ENCODE measurements around the gene TBC1D22A. TPM values are rescaled to one million over a fixed set of nuclear protein-coding genes. Genes with fewer than 3 reads are reported as not detected.

Gene TBC1D22A
- polyA plus RNA-seq, 1 experiment = 24.2 TPM

DNA sequence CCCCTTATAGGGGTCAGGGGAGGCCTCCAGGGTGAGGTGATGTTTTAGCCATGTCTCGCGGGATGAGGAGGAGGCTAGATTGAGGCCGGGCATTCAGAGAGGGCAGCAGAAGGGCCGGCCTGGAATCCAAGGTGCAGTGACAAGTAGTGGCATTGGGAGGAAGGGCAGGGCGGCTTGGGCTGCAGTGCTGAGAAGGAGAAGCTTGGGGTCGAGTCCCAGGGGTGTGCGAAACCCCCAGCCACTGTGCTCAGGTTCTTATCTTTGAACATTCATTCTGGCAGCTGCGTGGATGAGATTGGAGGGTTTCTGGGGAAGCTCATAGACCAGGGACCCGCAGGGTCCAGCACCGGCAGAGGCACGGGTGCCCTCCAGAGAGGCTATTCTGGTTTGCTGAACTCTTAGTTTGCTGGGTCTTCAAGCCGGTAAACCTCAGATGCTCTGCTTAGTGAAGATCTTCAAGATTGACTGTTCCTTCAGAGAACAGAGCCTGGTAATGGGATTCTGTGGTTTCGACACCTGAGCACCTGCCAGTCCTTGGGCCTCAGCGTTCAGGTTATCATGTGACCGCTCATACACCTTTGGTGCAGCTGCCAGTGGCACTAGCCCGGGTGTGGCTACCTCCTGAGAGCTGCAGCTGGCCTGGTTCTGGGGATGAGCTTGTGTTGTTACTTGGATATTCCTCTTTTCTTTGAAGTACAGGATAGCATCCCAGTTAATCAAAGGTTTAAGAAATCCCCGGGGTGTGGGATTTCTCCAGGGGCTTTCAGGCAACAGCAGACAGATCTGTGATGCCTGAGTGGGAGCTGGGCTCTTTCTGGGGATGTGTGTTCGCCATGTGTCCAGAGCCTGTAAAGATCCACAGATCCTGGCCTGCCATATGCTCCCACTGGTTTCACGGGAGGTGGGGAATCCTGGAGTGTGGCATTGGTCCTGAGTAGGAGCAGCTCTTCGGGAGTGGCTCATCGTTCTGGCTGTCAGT, 152.8 kb downstream of the TBC1D22A start:
- CTCF ChIA-PET = no interaction called here
- POLR2A ChIA-PET = no interaction called here
- Histone ChIP-seq H3K4me3 (ENCODE audit: low read depth, low read length) (no peak overlapping the region), H3K36me3 (ENCODE audit: control insufficient read depth, insufficient read depth, low read length) (peaks cover 4% of the 10 kb centered on the region), H3K27me3 (ENCODE audit: control insufficient read depth, insufficient read depth, low read length) (no peaks in the 10 kb centered on the region)
- TF ChIP-seq, protein P1, sequence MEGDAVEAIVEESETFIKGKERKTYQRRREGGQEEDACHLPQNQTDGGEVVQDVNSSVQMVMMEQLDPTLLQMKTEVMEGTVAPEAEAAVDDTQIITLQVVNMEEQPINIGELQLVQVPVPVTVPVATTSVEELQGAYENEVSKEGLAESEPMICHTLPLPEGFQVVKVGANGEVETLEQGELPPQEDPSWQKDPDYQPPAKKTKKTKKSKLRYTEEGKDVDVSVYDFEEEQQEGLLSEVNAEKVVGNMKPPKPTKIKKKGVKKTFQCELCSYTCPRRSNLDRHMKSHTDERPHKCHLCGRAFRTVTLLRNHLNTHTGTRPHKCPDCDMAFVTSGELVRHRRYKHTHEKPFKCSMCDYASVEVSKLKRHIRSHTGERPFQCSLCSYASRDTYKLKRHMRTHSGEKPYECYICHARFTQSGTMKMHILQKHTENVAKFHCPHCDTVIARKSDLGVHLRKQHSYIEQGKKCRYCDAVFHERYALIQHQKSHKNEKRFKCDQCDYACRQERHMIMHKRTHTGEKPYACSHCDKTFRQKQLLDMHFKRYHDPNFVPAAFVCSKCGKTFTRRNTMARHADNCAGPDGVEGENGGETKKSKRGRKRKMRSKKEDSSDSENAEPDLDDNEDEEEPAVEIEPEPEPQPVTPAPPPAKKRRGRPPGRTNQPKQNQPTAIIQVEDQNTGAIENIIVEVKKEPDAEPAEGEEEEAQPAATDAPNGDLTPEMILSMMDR (IDR thresholded peaks at IDR 0.05; ENCODE audit: insufficient read depth, low read depth, low read length) = no peak
- DNase-seq (ENCODE audit: low read depth) = no peak

DNA sequence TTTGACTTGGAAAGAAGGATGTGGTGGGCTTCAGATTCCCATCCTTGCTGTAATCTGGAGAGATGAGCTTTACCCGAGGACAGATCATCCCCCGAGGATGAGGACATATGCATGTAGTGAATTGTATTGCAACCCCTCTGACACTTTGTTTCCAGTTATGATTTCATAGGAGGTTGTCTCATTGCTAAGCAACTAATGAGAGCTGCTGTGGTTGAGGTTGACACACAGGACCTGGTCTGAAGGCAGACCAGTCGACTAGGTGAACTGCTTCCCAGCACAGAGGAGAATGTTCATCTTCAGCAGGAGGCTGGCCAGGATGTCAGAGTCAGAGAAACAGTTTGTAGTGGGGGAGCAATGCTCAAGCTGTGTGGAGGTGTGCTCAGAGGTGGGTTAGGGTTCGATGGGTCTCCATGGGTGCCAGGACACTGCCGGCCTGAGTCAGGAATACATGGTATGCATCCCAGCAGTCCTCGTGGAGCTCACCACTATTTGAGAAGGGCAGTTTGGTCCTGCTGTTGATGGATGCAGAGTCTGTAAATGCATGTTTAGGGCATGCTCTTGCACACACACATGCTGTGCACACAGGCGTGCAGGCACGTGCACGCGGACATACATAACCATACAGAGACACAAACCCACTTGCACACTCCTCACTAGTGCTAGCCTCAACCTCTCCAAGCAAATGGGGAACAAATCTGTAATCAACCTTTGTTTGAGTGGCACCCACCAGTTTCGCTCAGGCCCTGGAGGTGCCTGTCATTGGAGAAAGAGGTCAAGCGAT, 153.7 kb downstream of the TBC1D22A start:
- TF ChIP-seq, protein P1 (IDR thresholded peaks at IDR 0.05; ENCODE audit: insufficient read depth, low read depth, low read length) = no peak
- ChIA-PET POLR2A (no interaction called here), CTCF (no interaction called here)
- Histone ChIP-seq H3K4me3 (ENCODE audit: low read depth, low read length) (no peak overlapping the region), H3K27me3 (ENCODE audit: control insufficient read depth, insufficient read depth, low read length) (no peaks in the 10 kb centered on the region), H3K36me3 (ENCODE audit: control insufficient read depth, insufficient read depth, low read length) (peaks cover 4% of the 10 kb centered on the region)
- no peak for DNase-seq (ENCODE audit: low read depth)

DNA sequence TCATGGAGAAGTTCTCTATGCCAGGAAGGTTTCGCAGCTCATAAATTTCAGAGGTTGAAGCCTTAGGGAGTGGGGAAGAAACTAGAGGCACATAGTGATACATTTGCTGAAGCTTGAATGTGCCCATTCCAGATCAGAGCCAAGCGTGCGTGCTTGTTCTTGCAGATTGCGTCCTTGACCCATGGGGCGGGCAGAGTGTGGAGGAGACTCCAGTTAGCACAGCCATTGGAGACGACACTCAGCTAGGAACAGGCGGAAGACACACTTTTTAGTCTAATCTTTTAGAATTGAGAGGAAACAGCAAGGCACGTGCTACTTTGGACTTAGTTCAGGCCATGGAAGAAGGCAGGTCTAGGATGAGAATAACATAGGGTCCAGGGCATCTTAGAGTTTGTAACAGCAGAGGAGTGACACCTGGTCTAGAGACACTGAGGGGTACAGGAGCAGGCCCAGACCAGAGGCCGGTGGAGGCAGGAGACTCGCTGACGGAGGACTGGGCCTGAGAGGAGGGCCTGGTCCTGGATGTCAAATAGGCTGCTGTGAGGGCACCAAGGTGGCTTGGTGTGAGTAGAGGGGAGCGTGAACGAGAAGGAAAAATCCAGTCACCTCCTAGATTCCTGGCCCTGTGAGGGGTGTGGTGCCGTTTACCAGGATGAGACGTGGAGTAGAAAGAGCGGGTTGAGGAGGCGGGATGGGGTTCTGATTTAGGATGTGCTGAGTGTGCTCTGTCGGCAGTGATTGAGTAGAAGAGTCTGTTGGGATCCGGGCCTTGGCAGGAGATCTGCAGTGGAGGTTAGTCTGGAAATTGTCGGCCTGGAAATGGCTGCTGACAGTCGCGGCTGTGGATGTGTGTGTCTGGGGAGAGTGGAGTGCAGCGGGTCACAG, 154.7 kb downstream of the TBC1D22A start:
- no peak for DNase-seq (ENCODE audit: low read depth)
- TF ChIP-seq, protein P1 (IDR thresholded peaks at IDR 0.05; ENCODE audit: insufficient read depth, low read depth, low read length) = no peak
- ChIA-PET CTCF (no interaction called here), POLR2A (no interaction called here)
- Histone ChIP-seq H3K36me3 (ENCODE audit: control insufficient read depth, insufficient read depth, low read length) (peaks cover 4% of the 10 kb centered on the region), H3K27me3 (ENCODE audit: control insufficient read depth, insufficient read depth, low read length) (no peaks in the 10 kb centered on the region), H3K4me3 (ENCODE audit: low read depth, low read length) (no peak overlapping the region)

DNA sequence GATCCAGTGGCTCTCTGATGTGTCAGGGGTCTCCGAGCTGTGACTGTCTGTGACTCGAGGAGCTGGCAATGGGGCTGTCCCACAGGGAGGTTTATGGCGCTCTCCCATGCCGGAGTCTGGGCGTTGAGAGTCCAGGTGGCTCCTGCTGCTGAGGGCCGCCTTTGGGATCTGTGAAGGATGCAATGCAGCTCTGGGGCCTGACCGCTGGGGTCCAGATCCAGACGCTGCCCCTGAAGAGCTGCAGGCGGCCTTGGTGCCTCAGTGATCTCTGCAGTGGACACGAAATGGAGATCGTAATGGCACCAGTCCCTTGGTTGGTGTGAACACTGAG, 155.3 kb downstream of the TBC1D22A start:
- no peaks in the 10 kb centered on the region for H3K27me3 ChIP-seq (ENCODE audit: control insufficient read depth, insufficient read depth, low read length)
- H3K36me3 ChIP-seq (ENCODE audit: control insufficient read depth, insufficient read depth, low read length) = peaks cover 4% of the 10 kb centered on the region
- no peak for DNase-seq (ENCODE audit: low read depth)
- POLR2A ChIA-PET = no interaction called here
- no peak overlapping the region for H3K4me3 ChIP-seq (ENCODE audit: low read depth, low read length)
- TF ChIP-seq, protein P1 (IDR thresholded peaks at IDR 0.05; ENCODE audit: insufficient read depth, low read depth, low read length) = no peak
- CTCF ChIA-PET = no interaction called here
